Progenitor cell of endocrine pancreas (in vitro differentiated cells): Measurements from ENCODE around the gene ILDR2. TPM values are rescaled to one million over a fixed set of nuclear protein-coding genes. Genes with fewer than 3 reads are reported as not detected.

Experiments
- DNase-seq: peaks from one replicate; pipeline ENCODE4 v3.0.0; 2021; ENCODE audit warnings: low spot score; ENCODE audit not compliant: unreplicated experiment
- H3K27ac Mint-ChIP-seq: 2 replicates; pipeline ENCODE4 v1.8.0; 2021; ENCODE audit warnings: mild to moderate bottlenecking, moderate library complexity, mixed read lengths
- H3K27me3 Mint-ChIP-seq: 2 replicates; pipeline ENCODE4 v1.8.0; 2021; ENCODE audit warnings: mixed read lengths
- H3K36me3 Mint-ChIP-seq: 2 replicates; pipeline ENCODE4 v1.8.0; 2022; ENCODE audit warnings: mixed read lengths; ENCODE audit not compliant: insufficient read depth
- H3K4me1 Mint-ChIP-seq: 2 replicates; pipeline ENCODE4 v1.8.0; 2021; ENCODE audit warnings: low read depth, mixed read lengths
- H3K4me3 Mint-ChIP-seq: 2 replicates; pipeline ENCODE4 v1.8.0; 2021; ENCODE audit warnings: low read depth, mild to moderate bottlenecking, moderate library complexity, mixed read lengths
- H3K9me3 Mint-ChIP-seq: 2 replicates; pipeline ENCODE4 v1.8.0; 2021; ENCODE audit warnings: low read depth, mixed read lengths
- total RNA-seq: library from RNA; stranded (reverse); gene quantifications from 2 replicates; pipeline ENCODE4 v1.2.1, GENCODE V29; 2021
- TF ChIP-seq, protein P1 (sequence below): fragments of 200-600 bp; sonication (generic); IDR thresholded peaks from one replicate; pipeline ENCODE4 v1.5.0; 2021; ENCODE audit warnings: antibody characterized with exemption, mild to moderate bottlenecking; ENCODE audit not compliant: unreplicated experiment

The ILDR2 gene
- total RNA-seq, 1 donor from 2014 or later = 1.4 TPM

DNA sequence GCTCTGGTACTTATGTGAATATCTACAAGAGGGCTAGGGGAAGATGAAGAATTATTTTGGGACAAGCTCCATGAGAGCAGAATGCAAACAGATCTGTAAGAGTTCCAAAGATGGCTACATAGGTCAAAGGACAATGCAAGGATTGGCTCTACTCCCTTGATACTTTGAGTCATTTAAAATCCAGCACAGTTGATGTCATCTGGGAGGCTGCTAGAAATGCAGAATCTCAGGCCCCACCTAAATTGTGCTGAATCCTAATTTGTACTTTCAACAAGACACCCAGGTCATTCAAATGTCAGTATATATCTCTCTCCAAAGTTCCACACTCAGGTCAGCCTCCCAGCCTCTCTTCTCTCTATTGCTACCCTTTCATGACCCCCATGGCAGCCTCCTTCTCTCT is 75.6 kb downstream of the ILDR2 start:
- Mint-ChIP-seq H3K27ac (no peak overlapping the region), H3K4me1 (no peaks in the 10 kb centered on the region), H3K36me3 (peaks cover 1% of the 10 kb centered on the region), H3K4me3 (no peak overlapping the region), H3K27me3 (peaks cover 20% of the 10 kb centered on the region), H3K9me3 (peaks cover 5% of the 10 kb centered on the region)
- no peak for DNase-seq
- TF ChIP-seq, protein P1, sequence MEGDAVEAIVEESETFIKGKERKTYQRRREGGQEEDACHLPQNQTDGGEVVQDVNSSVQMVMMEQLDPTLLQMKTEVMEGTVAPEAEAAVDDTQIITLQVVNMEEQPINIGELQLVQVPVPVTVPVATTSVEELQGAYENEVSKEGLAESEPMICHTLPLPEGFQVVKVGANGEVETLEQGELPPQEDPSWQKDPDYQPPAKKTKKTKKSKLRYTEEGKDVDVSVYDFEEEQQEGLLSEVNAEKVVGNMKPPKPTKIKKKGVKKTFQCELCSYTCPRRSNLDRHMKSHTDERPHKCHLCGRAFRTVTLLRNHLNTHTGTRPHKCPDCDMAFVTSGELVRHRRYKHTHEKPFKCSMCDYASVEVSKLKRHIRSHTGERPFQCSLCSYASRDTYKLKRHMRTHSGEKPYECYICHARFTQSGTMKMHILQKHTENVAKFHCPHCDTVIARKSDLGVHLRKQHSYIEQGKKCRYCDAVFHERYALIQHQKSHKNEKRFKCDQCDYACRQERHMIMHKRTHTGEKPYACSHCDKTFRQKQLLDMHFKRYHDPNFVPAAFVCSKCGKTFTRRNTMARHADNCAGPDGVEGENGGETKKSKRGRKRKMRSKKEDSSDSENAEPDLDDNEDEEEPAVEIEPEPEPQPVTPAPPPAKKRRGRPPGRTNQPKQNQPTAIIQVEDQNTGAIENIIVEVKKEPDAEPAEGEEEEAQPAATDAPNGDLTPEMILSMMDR = no peak

DNA sequence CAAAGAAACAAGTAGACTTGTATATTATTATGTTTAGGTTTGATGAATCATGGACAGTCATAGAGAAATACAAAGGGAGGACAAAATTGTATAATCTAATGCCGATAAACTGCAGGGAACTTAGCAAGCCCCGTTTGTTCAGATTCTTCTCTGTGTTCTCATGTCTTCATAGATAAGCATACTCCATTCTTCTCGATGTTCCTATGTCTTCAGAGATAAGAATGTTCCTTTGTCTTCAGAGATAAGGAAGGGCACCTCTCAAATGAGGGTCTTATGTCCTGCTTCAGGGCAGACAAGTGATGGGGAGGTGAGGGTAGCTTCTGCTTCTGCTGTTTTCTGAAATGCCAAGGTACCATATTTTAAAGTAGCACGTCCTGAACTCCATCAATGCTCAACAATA is 79.6 kb downstream of the ILDR2 start:
- Mint-ChIP-seq H3K9me3 (peaks cover 5% of the 10 kb centered on the region), H3K27ac (no peak overlapping the region), H3K4me3 (no peak overlapping the region), H3K27me3 (peaks cover 28% of the 10 kb centered on the region), H3K36me3 (peaks cover 1% of the 10 kb centered on the region), H3K4me1 (no peaks in the 10 kb centered on the region)
- no peak for DNase-seq
- TF ChIP-seq, protein P1 = no peak

DNA sequence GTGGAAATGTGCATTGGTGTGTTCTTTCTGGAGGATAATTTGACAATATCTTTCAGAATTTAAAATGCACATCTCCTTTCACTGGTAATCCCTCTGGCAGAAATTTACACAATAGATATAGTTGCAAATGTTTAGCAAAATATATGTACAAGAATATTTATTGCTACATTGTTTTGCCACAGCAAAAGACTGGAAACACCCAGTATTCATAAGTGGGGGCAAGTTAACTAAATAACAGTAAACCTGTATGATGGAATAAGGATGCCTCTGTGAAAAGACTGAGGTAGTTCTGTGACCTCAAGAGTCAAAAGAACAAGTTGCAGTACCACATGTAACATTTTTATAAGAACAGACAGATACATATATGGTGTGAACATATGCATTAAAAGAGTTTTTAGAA is 85.6 kb downstream of the ILDR2 start:
- Mint-ChIP-seq H3K9me3 (no peaks in the 10 kb centered on the region), H3K27me3 (peaks cover 41% of the 10 kb centered on the region)

DNA sequence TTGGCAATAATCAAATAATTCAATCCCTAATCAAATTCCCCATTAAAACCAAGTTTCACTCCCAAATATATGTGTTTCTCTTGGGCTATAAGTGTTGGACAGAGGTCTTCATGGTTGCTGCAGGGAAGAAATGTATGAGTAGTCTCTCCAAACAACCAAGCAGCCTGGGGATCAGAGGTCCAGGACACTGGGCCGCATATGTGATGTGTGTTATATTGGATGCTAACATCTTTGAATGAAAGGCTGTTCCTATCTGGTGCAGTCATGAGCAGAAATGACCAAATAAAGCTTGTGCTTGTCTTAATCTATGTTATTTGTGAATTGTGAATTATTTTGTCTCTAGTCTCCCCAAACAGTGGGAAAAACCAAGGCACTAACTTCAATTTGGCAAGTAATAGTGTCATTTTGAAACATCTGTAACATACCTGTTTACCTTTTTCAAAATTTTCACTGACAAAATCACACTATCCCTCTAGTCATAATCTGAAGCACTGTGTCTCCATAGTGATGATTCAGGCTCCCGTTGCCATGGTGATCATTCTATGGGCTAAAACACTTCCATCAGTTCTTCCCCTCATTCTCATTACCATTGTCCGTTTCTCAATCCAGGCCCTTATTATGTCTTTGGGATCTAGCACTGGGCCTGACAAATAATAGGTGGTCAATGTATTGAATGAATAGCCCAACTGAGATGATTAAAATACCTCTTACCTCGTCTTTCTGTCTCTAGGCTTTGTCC is 86.8 kb downstream of the ILDR2 start:
- Mint-ChIP-seq H3K27ac (no peak overlapping the region), H3K27me3 (peaks cover 46% of the 10 kb centered on the region), H3K4me1 (no peaks in the 10 kb centered on the region), H3K9me3 (no peaks in the 10 kb centered on the region), H3K36me3 (no peaks in the 10 kb centered on the region), H3K4me3 (no peak overlapping the region)
- no peak for DNase-seq
- TF ChIP-seq, protein P1 = no peak

More for the DNA sequence above, 85.6 kb downstream of the ILDR2 start:
- H3K4me1 Mint-ChIP-seq = no peaks in the 10 kb centered on the region
- H3K4me3 Mint-ChIP-seq = no peak overlapping the region
- TF ChIP-seq, protein P1 = no peak
- H3K36me3 Mint-ChIP-seq = no peaks in the 10 kb centered on the region
- no peak for DNase-seq
- H3K27ac Mint-ChIP-seq = no peak overlapping the region

DNA sequence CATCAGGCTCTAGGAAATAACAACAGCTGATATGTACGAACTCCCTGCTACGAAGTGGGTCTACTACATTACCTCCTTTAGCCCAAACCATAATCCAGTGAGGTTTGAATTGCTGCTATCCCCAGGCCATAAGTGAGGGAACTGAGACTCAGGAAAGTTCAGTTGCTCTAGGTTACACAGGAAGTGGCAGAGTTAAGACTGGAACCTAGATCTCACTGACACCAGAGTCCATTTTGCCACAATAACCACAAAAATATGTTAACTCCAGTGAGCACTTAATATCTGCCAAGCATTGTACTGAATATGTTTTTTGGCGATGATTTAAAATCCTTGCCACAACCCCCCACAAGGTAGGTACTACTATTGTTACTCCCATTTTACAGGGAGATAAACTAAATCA is 90.4 kb downstream of the ILDR2 start:
- Mint-ChIP-seq H3K4me3 (no peak overlapping the region), H3K27me3 (peaks cover 53% of the 10 kb centered on the region), H3K4me1 (no peaks in the 10 kb centered on the region), H3K36me3 (no peaks in the 10 kb centered on the region), H3K27ac (no peak overlapping the region), H3K9me3 (no peaks in the 10 kb centered on the region)
- DNase-seq = no peak
- TF ChIP-seq, protein P1 = no peak
